ENCODE measurements around the gene KRTAP2-2. TPM values are rescaled to one million over a fixed set of nuclear protein-coding genes. Genes with fewer than 3 reads are reported as not detected.
"Not testable (repeated sequence)": the region's sequence is repeated elsewhere in the genome, so short reads cannot be mapped to it uniquely, and the experiment has no call there.

Gene KRTAP2-2
- total RNA-seq, 1 experiment from 2014 or later, result not detected

- no peak for DNase-seq
- Histone ChIP-seq H3K36me3 (replicated peaks; ENCODE audit: control insufficient read depth, insufficient read depth, low read length) (no peaks in the 10 kb centered on the region), H3K27me3 (ENCODE audit: control insufficient read depth, insufficient read depth, low read length) (no peaks in the 10 kb centered on the region), H3K4me3 (ENCODE audit: insufficient read depth, low read depth, low read length) (no peak overlapping the region)
Observed at GRCh38 chr17:41054025-41054424, 1.0 kb downstream of the KRTAP2-2 start.

GRCh38 chr17:41052566-41052965 lies 2.5 kb downstream of the KRTAP2-2 start:
- H3K36me3 ChIP-seq (replicated peaks; ENCODE audit: control insufficient read depth, insufficient read depth, low read length), result no peaks in the 10 kb centered on the region
- no peak overlapping the region for H3K4me3 ChIP-seq (ENCODE audit: insufficient read depth, low read depth, low read length)
- H3K27me3 ChIP-seq (ENCODE audit: control insufficient read depth, insufficient read depth, low read length), result no peaks in the 10 kb centered on the region
- DNase-seq, result no peak

- DNase-seq, result no peak
- Histone ChIP-seq H3K27me3 (ENCODE audit: control insufficient read depth, insufficient read depth, low read length) (no peaks in the 10 kb centered on the region), H3K36me3 (replicated peaks; ENCODE audit: control insufficient read depth, insufficient read depth, low read length) (no peaks in the 10 kb centered on the region), H3K4me3 (ENCODE audit: insufficient read depth, low read depth, low read length) (no peak overlapping the region)
Observed at GRCh38 chr17:41049110-41049509, 5.9 kb downstream of the KRTAP2-2 start.

GRCh38 chr17:41048441-41048840 lies 6.6 kb downstream of the KRTAP2-2 start:
- no peak for DNase-seq
- no peaks in the 10 kb centered on the region for H3K36me3 ChIP-seq (replicated peaks; ENCODE audit: control insufficient read depth, insufficient read depth, low read length)
- no peak overlapping the region for H3K4me3 ChIP-seq (ENCODE audit: insufficient read depth, low read depth, low read length)
- H3K27me3 ChIP-seq (ENCODE audit: control insufficient read depth, insufficient read depth, low read length), result no peaks in the 10 kb centered on the region

- not testable (repeated sequence) for DNase-seq; H3K27me3 ChIP-seq (ENCODE audit: control insufficient read depth, insufficient read depth, low read length); H3K36me3 ChIP-seq (replicated peaks; ENCODE audit: control insufficient read depth, insufficient read depth, low read length); H3K4me3 ChIP-seq (ENCODE audit: insufficient read depth, low read depth, low read length)
Observed at GRCh38 chr17:41046735-41047465, 8.1 kb downstream of the KRTAP2-2 start, which contains the start of gene KRTAP2-1. Gene KRTAP2-1 (minus strand): TSS chr17:41047316. CDS start chr17:41047267, 49 bp downstream.

- no peaks in the 10 kb centered on the region for H3K27me3 ChIP-seq (ENCODE audit: control insufficient read depth, insufficient read depth, low read length)
- no peak overlapping the region for H3K4me3 ChIP-seq (ENCODE audit: insufficient read depth, low read depth, low read length)
- H3K36me3 ChIP-seq (replicated peaks; ENCODE audit: control insufficient read depth, insufficient read depth, low read length), result no peaks in the 10 kb centered on the region
- DNase-seq, result no peak
Observed at GRCh38 chr17:41042953-41043352, 12.1 kb downstream of the KRTAP2-2 start.

- not testable (repeated sequence) for H3K36me3 ChIP-seq (replicated peaks; ENCODE audit: control insufficient read depth, insufficient read depth, low read length); DNase-seq; H3K27me3 ChIP-seq (ENCODE audit: control insufficient read depth, insufficient read depth, low read length); H3K4me3 ChIP-seq (ENCODE audit: insufficient read depth, low read depth, low read length)
Observed at GRCh38 chr17:41040783-41041571, 14.1 kb downstream of the KRTAP2-2 start, which contains the start of gene KRTAP1-1. Gene KRTAP1-1 (minus strand): TSS chr17:41041450. CDS start chr17:41041397, 53 bp downstream.

GRCh38 chr17:41037853-41038350 lies 17.1 kb downstream of the KRTAP2-2 start:
- Histone ChIP-seq H3K27me3 (ENCODE audit: control insufficient read depth, insufficient read depth, low read length) (no peaks in the 10 kb centered on the region), H3K36me3 (replicated peaks; ENCODE audit: control insufficient read depth, insufficient read depth, low read length) (no peaks in the 10 kb centered on the region), H3K4me3 (ENCODE audit: insufficient read depth, low read depth, low read length) (no peak overlapping the region)
- peak; percentile 36 for DNase-seq

- H3K27me3 ChIP-seq (ENCODE audit: control insufficient read depth, insufficient read depth, low read length); DNase-seq; H3K4me3 ChIP-seq (ENCODE audit: insufficient read depth, low read depth, low read length); H3K36me3 ChIP-seq (replicated peaks; ENCODE audit: control insufficient read depth, insufficient read depth, low read length): not testable (repeated sequence)
Observed at GRCh38 chr17:41034346-41034935, 20.6 kb downstream of the KRTAP2-2 start, which contains the start of gene KRTAP1-3. Gene KRTAP1-3 (minus strand): TSS chr17:41034874. CDS start chr17:41034821, 53 bp downstream.

- no peak for DNase-seq
- Histone ChIP-seq H3K27me3 (ENCODE audit: control insufficient read depth, insufficient read depth, low read length) (no peaks in the 10 kb centered on the region), H3K4me3 (ENCODE audit: insufficient read depth, low read depth, low read length) (no peak within 1 kb of the TSS), H3K36me3 (replicated peaks; ENCODE audit: control insufficient read depth, insufficient read depth, low read length) (no peaks in the 10 kb centered on the region)
Observed at GRCh38 chr17:41029633-41030245, 25.3 kb downstream of the KRTAP2-2 start, which contains the start of gene KRTAP1-4. Gene KRTAP1-4 (minus strand): TSS chr17:41030195. CDS start chr17:41030078, 117 bp downstream.

- Histone ChIP-seq H3K4me3 (ENCODE audit: insufficient read depth, low read depth, low read length) (no peak within 1 kb of the TSS), H3K27me3 (ENCODE audit: control insufficient read depth, insufficient read depth, low read length) (no peaks in the 10 kb centered on the region), H3K36me3 (replicated peaks; ENCODE audit: control insufficient read depth, insufficient read depth, low read length) (no peaks in the 10 kb centered on the region)
- DNase-seq, result no peak
Observed at GRCh38 chr17:41026715-41027471, 28.1 kb downstream of the KRTAP2-2 start, which contains the start of gene KRTAP1-5. Gene KRTAP1-5 (minus strand): TSS chr17:41027208. CDS start chr17:41027155, 53 bp downstream.

GRCh38 chr17:41024697-41025096 lies 30.3 kb downstream of the KRTAP2-2 start:
- no peak for DNase-seq
- H3K27me3 ChIP-seq (ENCODE audit: control insufficient read depth, insufficient read depth, low read length), result no peaks in the 10 kb centered on the region
- H3K36me3 ChIP-seq (replicated peaks; ENCODE audit: control insufficient read depth, insufficient read depth, low read length), result no peaks in the 10 kb centered on the region
- no peak overlapping the region for H3K4me3 ChIP-seq (ENCODE audit: insufficient read depth, low read depth, low read length)

GRCh38 chr17:41020336-41020735 lies 34.7 kb downstream of the KRTAP2-2 start:
- H3K27me3 ChIP-seq (ENCODE audit: control insufficient read depth, insufficient read depth, low read length), result no peaks in the 10 kb centered on the region
- H3K36me3 ChIP-seq (replicated peaks; ENCODE audit: control insufficient read depth, insufficient read depth, low read length), result no peaks in the 10 kb centered on the region
- no peak overlapping the region for H3K4me3 ChIP-seq (ENCODE audit: insufficient read depth, low read depth, low read length)
- no peak for DNase-seq

Data from H7 (cell line).